ENCODE measurements around the gene ZFR.

- TF ChIP-seq EZH2 (IDR thresholded peaks at IDR 0.05; ENCODE audit: insufficient read depth, poor library complexity, severe bottlenecking) (no peak), EZH2phosphoT487 (IDR thresholded peaks at IDR 0.05; ENCODE audit: insufficient read depth, low read depth) (no peak)
These were observed 28.5 kb upstream of the ZFR start for GRCh38 chr5:32473072-32473471.
